ENCODE measurements around the gene PSMD14. TPM values are rescaled to one million over a fixed set of nuclear protein-coding genes. Genes with fewer than 3 reads are reported as not detected.

PSMD14 gene
- total RNA-seq, 2 experiments from 2014 or later = 49.2 to 84.3 TPM

DNA sequence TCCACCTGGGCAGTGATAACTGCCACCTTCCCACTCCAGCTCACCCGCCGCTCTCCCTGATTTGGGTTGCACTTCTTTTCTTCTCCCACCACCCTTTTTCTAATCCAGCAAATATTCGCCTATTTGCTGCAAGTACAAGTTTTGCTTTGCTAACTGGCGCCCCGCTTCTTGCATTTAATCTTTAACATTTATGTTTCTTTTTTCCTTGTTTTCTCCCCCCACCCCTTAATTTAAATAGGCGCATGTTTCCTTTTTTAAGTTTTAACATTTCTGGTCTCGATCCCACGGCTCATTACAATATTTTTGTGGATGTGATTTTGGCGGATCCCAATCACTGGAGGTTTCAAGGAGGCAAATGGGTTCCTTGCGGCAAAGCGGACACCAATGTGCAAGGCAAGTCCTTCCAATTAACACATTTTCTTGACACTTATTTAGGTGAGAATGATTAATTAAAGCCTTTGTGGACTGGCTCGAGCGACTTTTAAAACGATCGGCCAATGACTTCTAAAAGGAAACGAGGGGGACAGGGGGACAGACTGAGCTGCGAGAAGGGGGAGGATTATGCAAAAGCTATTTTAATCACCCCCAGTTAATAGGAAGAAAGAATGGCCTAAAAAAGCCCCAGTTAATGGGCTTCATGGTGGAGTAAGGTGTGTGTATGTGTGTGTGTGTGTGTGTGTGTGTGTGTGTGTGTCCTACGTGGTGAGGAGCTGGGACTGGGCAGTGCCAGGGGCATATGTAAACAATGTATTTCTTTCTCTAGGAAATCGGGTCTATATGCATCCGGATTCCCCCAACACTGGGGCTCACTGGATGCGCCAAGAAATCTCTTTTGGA is 109.4 kb downstream of the PSMD14 start:
- H2AFZ ChIP-seq (ENCODE audit: low read length) = no peak overlapping the region
- CTCF ChIA-PET (ENCODE audit: unreplicated experiment) = no interaction called here
- no TSS peak for BruUV-seq (replicated peaks)
- H3K79me2 ChIP-seq (ENCODE audit: insufficient read depth, low read depth, low read length) = no peaks in the 10 kb centered on the region
- H3K4me2 ChIP-seq (ENCODE audit: low read length) = no peak overlapping the region
- DNase-seq (ENCODE audit: low spot score) = no peak
- no peaks in the 10 kb centered on the region for H3K36me3 ChIP-seq (ENCODE audit: insufficient read depth, low read length)
- intact Hi-C loops (cut with micrococcal nuclease; ENCODE audit: unreplicated experiment) = no loop called here
- TF ChIP-seq EZH2phosphoT487 (IDR thresholded peaks at IDR 0.05; ENCODE audit: borderline replicate concordance, low read depth, low read length) (no peak), CTCF (conservative IDR thresholded peaks at IDR 0.05; ENCODE audit: low read length) (no peak)
- no peaks in the 10 kb centered on the region for H3K9me2 ChIP-seq (ENCODE audit: insufficient read depth, low read length)
- H3K9me3 ChIP-seq (ENCODE audit: low read length) = no peaks in the 10 kb centered on the region
- no peaks in the 10 kb centered on the region for H3K4me1 ChIP-seq (ENCODE audit: insufficient read depth, low read length, poor library complexity, severe bottlenecking)
- H4K20me1 ChIP-seq (ENCODE audit: insufficient read depth, low read length) = no peaks in the 10 kb centered on the region
- POLR2A ChIA-PET = interaction anchor here (0.6 kb wide), 1 partner anchor 312 kb away, joined by 3 read pairs; no protein-coding TSS in a partner anchor
- no peak overlapping the region for H3K27ac ChIP-seq (ENCODE audit: low read depth, low read length, poor library complexity, severe bottlenecking)
- H3K4me3 ChIP-seq (ENCODE audit: low read depth, low read length, poor library complexity, severe bottlenecking) = no peak overlapping the region

DNA sequence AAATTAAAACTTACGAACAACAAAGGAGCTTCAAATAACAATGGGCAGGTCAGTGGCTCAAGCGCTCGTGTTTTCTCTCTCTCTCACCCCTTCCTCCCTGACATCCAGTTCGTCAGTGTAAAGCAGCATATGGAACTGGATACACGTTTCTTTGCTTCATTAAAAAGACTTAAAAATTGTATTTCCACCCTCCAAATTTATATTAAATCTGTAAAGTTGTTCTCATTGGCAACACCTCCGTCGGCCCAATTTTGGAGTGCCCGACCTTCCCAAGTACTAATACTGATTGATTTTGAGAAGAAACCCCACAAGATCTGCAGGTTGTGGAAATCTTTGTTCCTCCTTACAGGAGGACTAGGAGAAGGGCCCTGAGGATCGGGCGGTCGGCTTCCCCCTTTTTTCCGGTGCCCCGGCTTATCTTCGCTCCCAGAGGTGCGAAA is 110.1 kb downstream of the PSMD14 start:
- DNase-seq (ENCODE audit: low spot score) = no peak
- no peaks in the 10 kb centered on the region for H3K9me2 ChIP-seq (ENCODE audit: insufficient read depth, low read length)
- BruUV-seq (replicated peaks) = no TSS peak
- no peak for TF ChIP-seq EZH2phosphoT487 (IDR thresholded peaks at IDR 0.05; ENCODE audit: borderline replicate concordance, low read depth, low read length)
- no peak for TF ChIP-seq CTCF (conservative IDR thresholded peaks at IDR 0.05; ENCODE audit: low read length)
- CTCF ChIA-PET (ENCODE audit: unreplicated experiment) = no interaction called here
- no peaks in the 10 kb centered on the region for H4K20me1 ChIP-seq (ENCODE audit: insufficient read depth, low read length)
- no peak overlapping the region for H3K27ac ChIP-seq (ENCODE audit: low read depth, low read length, poor library complexity, severe bottlenecking)
- POLR2A ChIA-PET = interaction anchor here (0.6 kb wide), 1 partner anchor 311 kb away, joined by 3 read pairs; no protein-coding TSS in a partner anchor
- H3K4me2 ChIP-seq (ENCODE audit: low read length) = no peak overlapping the region
- H3K79me2 ChIP-seq (ENCODE audit: insufficient read depth, low read depth, low read length) = no peaks in the 10 kb centered on the region
- H3K9me3 ChIP-seq (ENCODE audit: low read length) = no peaks in the 10 kb centered on the region
- no peaks in the 10 kb centered on the region for H3K4me1 ChIP-seq (ENCODE audit: insufficient read depth, low read length, poor library complexity, severe bottlenecking)
- intact Hi-C loops (cut with micrococcal nuclease; ENCODE audit: unreplicated experiment) = no loop called here
- no peaks in the 10 kb centered on the region for H3K36me3 ChIP-seq (ENCODE audit: insufficient read depth, low read length)
- H2AFZ ChIP-seq (ENCODE audit: low read length) = no peak overlapping the region
- no peak overlapping the region for H3K4me3 ChIP-seq (ENCODE audit: low read depth, low read length, poor library complexity, severe bottlenecking)
